PC-9 (cell line): Measurements from ENCODE around the gene DNM3. TPM values are rescaled to one million over a fixed set of nuclear protein-coding genes. Genes with fewer than 3 reads are reported as not detected.

Experiments
- BruUV-seq: library from RNA; stranded (reverse); fragments of 400-500 nt; replicated peaks from 2 replicates; lab custom pipeline; 2021; lab: Mats Ljungman, UMichigan
- CTCF ChIA-PET: fragments of 300-600 bp; sonication (Branson Sonifier 250); formaldehyde crosslinking; loops from one replicate; lab custom pipeline; 2022; ENCODE audit warnings: antibody characterized with exemption; lab: Charles Lee
- POLR2A ChIA-PET: fragments of 300-600 bp; sonication (Branson Sonifier 250); formaldehyde crosslinking; loops from one replicate; lab custom pipeline; 2022; ENCODE audit warnings: antibody characterized with exemption; ENCODE audit not compliant: unreplicated experiment; lab: Charles Lee
- DNase-seq, 2 experiments: peaks; one replicate each; pipeline versions ENCODE4 v3.0.0 to v3.0.0-alpha.2; 2015 to 2022; ENCODE audit warnings: mixed read lengths in 1 of 2
- H2AFZ ChIP-seq: fragments of 200-600 bp; sonication (generic); 2 replicates; pipeline ENCODE4 v1.8.1; 2017; ENCODE audit warnings: antibody characterized with exemption
- H3F3A ChIP-seq: fragments of 200-600 bp; sonication (generic); 2 replicates; pipeline ENCODE4 v1.8.1; 2017; ENCODE audit warnings: antibody characterized with exemption, mild to moderate bottlenecking, low read depth; ENCODE audit not compliant: insufficient read depth
- H3K27ac ChIP-seq: fragments of 200-600 bp; sonication (generic); 2 replicates; pipeline ENCODE4 v1.6.1; 2016; ENCODE audit warnings: mixed run types
- H3K27me3 ChIP-seq: fragments of 200-600 bp; sonication (generic); 2 replicates; pipeline ENCODE4 v1.6.1; 2016; ENCODE audit warnings: low read depth, mixed run types; ENCODE audit not compliant: insufficient read depth
- H3K36me3 ChIP-seq: fragments of 200-600 bp; sonication (generic); 2 replicates; pipeline ENCODE4 v1.6.1; 2016; ENCODE audit warnings: low read depth, mixed run types
- H3K4me1 ChIP-seq: fragments of 200-600 bp; sonication (generic); replicated peaks from 2 replicates; pipeline ENCODE4 v1.6.1; 2016; ENCODE audit warnings: mixed run types; ENCODE audit not compliant: insufficient read depth
- H3K4me2 ChIP-seq: fragments of 200-600 bp; sonication (generic); 2 replicates; pipeline ENCODE4 v1.6.1; 2017; ENCODE audit warnings: mixed run types
- H3K4me3 ChIP-seq: fragments of 200-600 bp; sonication (generic); 2 replicates; pipeline ENCODE4 v1.6.1; 2016; ENCODE audit warnings: mixed run types
- H3K79me2 ChIP-seq: fragments of 200-600 bp; sonication (generic); 2 replicates; pipeline ENCODE4 v1.6.1; 2017; ENCODE audit warnings: low read depth, mixed run types
- H3K9me2 ChIP-seq: fragments of 200-600 bp; sonication (generic); 2 replicates; pipeline ENCODE4 v1.8.1; 2017; ENCODE audit warnings: mild to moderate bottlenecking; ENCODE audit not compliant: insufficient read depth
- H3K9me3 ChIP-seq: fragments of 200-600 bp; sonication (generic); 2 replicates; pipeline ENCODE4 v1.8.1; 2016; ENCODE audit warnings: low read depth; ENCODE audit not compliant: insufficient read depth
- H4K20me1 ChIP-seq: fragments of 200-600 bp; sonication (generic); 2 replicates; pipeline ENCODE4 v1.8.1; 2017; ENCODE audit not compliant: insufficient read depth
- CTCF ChIP-seq: fragments of 200-600 bp; sonication (generic); conservative IDR thresholded peaks from 2 replicates; pipeline ENCODE4 v1.6.1; 2017; ENCODE audit warnings: mixed run types, antibody characterized with exemption, mild to moderate bottlenecking, moderate library complexity
- EZH2 ChIP-seq: fragments of 200-600 bp; sonication (generic); IDR thresholded peaks from 2 replicates; pipeline ENCODE4 v1.8.0; 2017; ENCODE audit warnings: antibody characterized with exemption, low read depth
- intact Hi-C: fragments of 100-400 bp; cut with micrococcal nuclease; formaldehyde crosslinking; loops from one replicate; pipeline ENCODE4 v1.10.0; 2022; ENCODE audit not compliant: unreplicated experiment
- total RNA-seq: library from RNA; stranded (reverse); gene quantifications from 2 replicates; pipeline ENCODE4 v1.2.3, GENCODE V29; 2021

The DNM3 gene
- total RNA-seq, 1 experiment from 2014 or later, result 1.7 TPM

- no peaks in the 10 kb centered on the region for H3K79me2 ChIP-seq
- no peak overlapping the region for H2AFZ ChIP-seq
- no peaks in the 10 kb centered on the region for H4K20me1 ChIP-seq
- no peak overlapping the region for H3K27ac ChIP-seq
- BruUV-seq, result no TSS peak
- CTCF ChIA-PET, result no interaction called here
- POLR2A ChIA-PET, result no interaction called here
- H3K4me1 ChIP-seq, result no peaks in the 10 kb centered on the region
- H3K36me3 ChIP-seq, result no peaks in the 10 kb centered on the region
- H3K4me3 ChIP-seq, result no peak overlapping the region
- no peaks in the 10 kb centered on the region; the same call in 1 of the 2 replicates for H3F3A ChIP-seq
- TF ChIP-seq EZH2, result no peak
- no peak for TF ChIP-seq CTCF
- no peaks in the 10 kb centered on the region for H3K27me3 ChIP-seq
- no peak overlapping the region for H3K4me2 ChIP-seq
- H3K9me3 ChIP-seq, result no peaks in the 10 kb centered on the region
- intact Hi-C loops, result no loop called here
- DNase-seq, result no peak
- H3K9me2 ChIP-seq, result no peaks in the 10 kb centered on the region
Measured at GRCh38 chr1:172289448-172289847, 448.1 kb downstream of the DNM3 start.

GRCh38 chr1:172292840-172293239 lies 451.5 kb downstream of the DNM3 start:
- Histone ChIP-seq H3K27me3 (no peaks in the 10 kb centered on the region), H3K4me1 (no peaks in the 10 kb centered on the region), H3K9me2 (no peaks in the 10 kb centered on the region), H3K4me2 (no peak overlapping the region), H3K27ac (no peak overlapping the region), H3K9me3 (no peaks in the 10 kb centered on the region), H3K79me2 (no peaks in the 10 kb centered on the region), H3K4me3 (no peak overlapping the region), H2AFZ (no peak overlapping the region), H3K36me3 (no peaks in the 10 kb centered on the region), H3F3A (no peaks in the 10 kb centered on the region; the same call in 1 of the 2 replicates), H4K20me1 (no peaks in the 10 kb centered on the region)
- ChIA-PET CTCF (no interaction called here), POLR2A (no interaction called here)
- no TSS peak for BruUV-seq
- TF ChIP-seq CTCF (no peak), EZH2 (no peak)
- DNase-seq, result no peak
- intact Hi-C loops, result no loop called here

- Histone ChIP-seq H3K27ac (no peak overlapping the region), H3K79me2 (no peaks in the 10 kb centered on the region), H3K4me1 (no peaks in the 10 kb centered on the region), H3F3A (no peaks in the 10 kb centered on the region; the same call in 1 of the 2 replicates), H3K4me3 (no peak overlapping the region), H3K27me3 (no peaks in the 10 kb centered on the region), H2AFZ (no peak overlapping the region), H3K36me3 (no peaks in the 10 kb centered on the region), H4K20me1 (no peaks in the 10 kb centered on the region), H3K9me3 (no peaks in the 10 kb centered on the region), H3K4me2 (no peak overlapping the region), H3K9me2 (no peaks in the 10 kb centered on the region)
- TF ChIP-seq EZH2 (no peak), CTCF (no peak)
- POLR2A ChIA-PET, result no interaction called here
- DNase-seq, result no peak
- intact Hi-C loops, result no loop called here
- BruUV-seq, result no TSS peak
- CTCF ChIA-PET, result no interaction called here
Measured at GRCh38 chr1:172293429-172293828, 452.1 kb downstream of the DNM3 start.
